Pancreas (tissue), 10 donors: ENCODE measurements around the gene CCDC188. TPM values are rescaled to one million over a fixed set of nuclear protein-coding genes. Genes with fewer than 3 reads are reported as not detected.

ENCODE experiments used
- ATAC-seq, 4 donors: fragments of 200-7000 bp; cut with Tn5 transposase; one replicate each; pipeline versions ENCODE4 v1.8.0 to v1.9.1; 2020; ENCODE audit warnings: mild to moderate bottlenecking in 4 of 4, moderate library complexity in 4 of 4
- DNase-seq, 6 donors: peaks; one replicate each; pipeline ENCODE4 v3.0.0-alpha.2; 2020
- FAIRE-seq: peaks from 2 replicates; lab custom pipeline; 2012; peaks lifted over from hg19 to GRCh38; lab: Jason Lieb, UNC
- H3K27ac ChIP-seq, 4 donors: fragments of 200-600 bp; sonication (generic); 1 replicate in 3 of 4; 2 replicates in 1 of 4; pipeline versions ENCODE4 v1.5.0 to v1.8.0; 2020
- H3K27me3 ChIP-seq, 4 donors: fragments of 200-600 bp; one replicate each; pipeline ENCODE4 v1.8.0; 2021
- H3K36me3 ChIP-seq, 3 donors: fragments of 200-600 bp; sonication (generic) in 1 of 3; one replicate each; pipeline versions ENCODE4 v1.5.0 to v1.8.0; 2020 to 2021
- H3K4me1 ChIP-seq, 3 donors: fragments of 200-600 bp; one replicate each; pipeline ENCODE4 v1.8.0; 2021
- H3K4me3 ChIP-seq, 4 donors: fragments of 200-600 bp; sonication (generic) in 2 of 4; one replicate each; pipeline versions ENCODE4 v1.5.0 to v1.8.0; 2020 to 2021
- H3K9me3 ChIP-seq, 4 donors: fragments of 200-600 bp; one replicate each; pipeline ENCODE4 v1.8.0; 2021
- WGBS, 2 donors: extraction: QIAGEN DNeasy Blood & Tissue Kit; methylation state at CpG; one replicate each; pipeline ENCODE4 v1.1.7; 2013; 5-methylcytosine and 5-hydroxymethylcytosine counted together
- intact Hi-C, 3 donors: fragments of 100-400 bp; cut with DNase I; formaldehyde crosslinking; loops; one replicate each; pipeline versions ENCODE4 v1.11.1 to v1.14.2; 2022
- polyA plus RNA-seq, 2 donors: library from polyadenylated mRNA; stranded (reverse); fragments of 200-250 nt; gene quantifications; one replicate each; pipeline ENCODE4 v1.2.3, GENCODE V29; 2013
- total RNA-seq, 6 donors: library from RNA; stranded (reverse); fragmentation: NEBNext Ultra II Directional in 4 of 6; extraction: Animal tissue kit (Norgen Biotek cat#: 25700) in 4 of 6; gene quantifications; one replicate each; pipeline versions ENCODE4 v1.2.1 to v1.2.4, GENCODE V29; 2021 to 2023
- TF ChIP-seq, protein P1 (sequence below), 4 donors: fragments of 200-600 bp; sonication (generic) in 3 of 4; IDR thresholded peaks; one replicate each; pipeline versions ENCODE4 v1.5.0 to v1.8.0; 2021; ENCODE audit warnings: antibody characterized with exemption in 4 of 4
- donor health status: healthy with polysubstance abuse.
- donor health status: DM: no; HTN: no; CAD: no; lungs with moderate emphysema.
- donor health status: DM: no; HTN: no; CAD: no.
- donor health status: control.
- donor health status: control.
- donor health status: Bipolar disorder and iron deficiency.
- donor health status: DM: yes; HTN: yes; CAD: no.
- donor health status: DM: no; HTN: no; CAD: no.
- donor health status: DM: no; HTN: no; CAD: no.
- donor health status: DM: yes; HTN: yes; CAD: no.

Gene CCDC188
- total and polyA plus RNA-seq, 8 donors: 0.31 to 7.1 (median 0.44) TPM; not detected in 1

DNA sequence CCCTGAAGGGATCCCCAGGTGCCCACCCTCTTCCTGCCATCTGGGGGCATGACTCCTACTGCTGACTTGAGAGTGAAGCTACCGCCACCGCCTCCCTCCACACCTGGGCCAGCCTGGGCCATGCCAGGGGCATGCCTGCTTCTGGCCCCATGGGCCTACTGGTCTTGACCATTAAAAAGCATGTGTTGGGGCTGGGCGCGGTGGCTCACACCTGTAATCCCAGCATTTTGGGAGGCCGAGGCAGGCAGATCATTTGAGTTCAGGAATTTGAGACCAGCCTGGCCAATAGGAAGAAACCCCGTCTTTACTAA lies 37.7 kb upstream of the CCDC188 start:
- TF ChIP-seq, protein P1, sequence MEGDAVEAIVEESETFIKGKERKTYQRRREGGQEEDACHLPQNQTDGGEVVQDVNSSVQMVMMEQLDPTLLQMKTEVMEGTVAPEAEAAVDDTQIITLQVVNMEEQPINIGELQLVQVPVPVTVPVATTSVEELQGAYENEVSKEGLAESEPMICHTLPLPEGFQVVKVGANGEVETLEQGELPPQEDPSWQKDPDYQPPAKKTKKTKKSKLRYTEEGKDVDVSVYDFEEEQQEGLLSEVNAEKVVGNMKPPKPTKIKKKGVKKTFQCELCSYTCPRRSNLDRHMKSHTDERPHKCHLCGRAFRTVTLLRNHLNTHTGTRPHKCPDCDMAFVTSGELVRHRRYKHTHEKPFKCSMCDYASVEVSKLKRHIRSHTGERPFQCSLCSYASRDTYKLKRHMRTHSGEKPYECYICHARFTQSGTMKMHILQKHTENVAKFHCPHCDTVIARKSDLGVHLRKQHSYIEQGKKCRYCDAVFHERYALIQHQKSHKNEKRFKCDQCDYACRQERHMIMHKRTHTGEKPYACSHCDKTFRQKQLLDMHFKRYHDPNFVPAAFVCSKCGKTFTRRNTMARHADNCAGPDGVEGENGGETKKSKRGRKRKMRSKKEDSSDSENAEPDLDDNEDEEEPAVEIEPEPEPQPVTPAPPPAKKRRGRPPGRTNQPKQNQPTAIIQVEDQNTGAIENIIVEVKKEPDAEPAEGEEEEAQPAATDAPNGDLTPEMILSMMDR (IDR thresholded peaks at IDR 0.05): no peak
- Histone ChIP-seq H3K4me3 (no peak overlapping the region), H3K27me3 (no peaks in the 10 kb centered on the region), H3K36me3 (no peaks in the 10 kb centered on the region), H3K4me1 (no peaks in the 10 kb centered on the region), H3K9me3 (no peaks in the 10 kb centered on the region), H3K27ac (no peak overlapping the region)
- DNase-seq (no peak), FAIRE-seq (no peak), ATAC-seq (no peak)
- WGBS, 2 donors: 96 to 100% methylated on average over 6 of the region's 6 CpGs
- intact Hi-C loops: no loop called here

DNA sequence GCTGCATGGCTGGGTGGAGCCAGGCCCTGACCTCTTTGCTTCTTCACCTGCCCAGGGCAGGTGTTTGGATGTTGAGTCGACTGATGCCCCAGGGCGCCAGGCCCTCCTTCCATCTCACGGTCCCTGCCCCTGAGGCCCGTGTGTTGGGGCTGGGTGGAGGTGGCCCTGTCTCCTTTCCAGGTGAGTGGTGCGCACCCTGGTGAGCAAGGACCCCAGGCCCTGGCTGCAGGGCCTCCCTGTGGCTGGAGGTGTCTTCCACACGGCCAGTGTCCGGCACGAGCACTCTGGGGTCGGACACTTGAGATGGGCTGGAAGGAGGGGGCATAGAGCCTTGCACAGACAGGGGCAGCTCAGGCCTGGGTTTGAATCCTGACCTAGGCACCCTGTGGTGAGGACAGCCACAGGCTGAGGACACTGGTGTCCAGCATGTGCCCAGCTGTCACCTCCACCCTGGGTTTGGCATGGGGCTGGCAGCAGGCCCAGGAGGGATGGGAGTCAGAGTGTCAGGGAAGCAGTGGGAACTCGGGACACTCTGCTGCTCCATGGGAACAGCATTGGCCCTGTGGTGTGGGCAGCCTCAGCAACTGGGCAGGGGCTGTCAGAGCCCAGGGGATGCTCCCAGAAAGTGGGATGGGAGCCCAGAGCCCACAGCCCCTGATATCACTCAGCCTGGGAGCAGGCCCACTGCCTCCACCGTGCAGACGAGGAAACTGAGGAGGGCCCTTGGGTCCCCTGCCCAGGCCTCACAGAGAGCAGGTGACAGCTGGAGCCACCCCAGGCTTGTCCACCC lies 37.1 kb upstream of the CCDC188 start:
- H3K27ac ChIP-seq: no peak overlapping the region
- TF ChIP-seq, protein P1 (IDR thresholded peaks at IDR 0.05): no peak
- FAIRE-seq (no peak), DNase-seq (no peak), ATAC-seq (no peak)
- H3K9me3 ChIP-seq: no peaks in the 10 kb centered on the region
- H3K27me3 ChIP-seq: no peaks in the 10 kb centered on the region
- H3K4me1 ChIP-seq: no peaks in the 10 kb centered on the region
- WGBS, 2 donors: 88 to 95% methylated on average over 12 of the region's 12 CpGs
- no peaks in the 10 kb centered on the region for H3K36me3 ChIP-seq
- intact Hi-C loops: no loop called here
- H3K4me3 ChIP-seq: no peak overlapping the region

- TF ChIP-seq, protein P1 (IDR thresholded peaks at IDR 0.05): no peak
- H3K27me3 ChIP-seq: no peaks in the 10 kb centered on the region
- intact Hi-C loops: no loop called here
- no peak overlapping the region for H3K27ac ChIP-seq
- FAIRE-seq (no peak), DNase-seq (no peak), ATAC-seq (no peak)
- no peaks in the 10 kb centered on the region for H3K4me1 ChIP-seq
- H3K36me3 ChIP-seq: no peaks in the 10 kb centered on the region
- 61 to 69% methylated on average over 14 of the region's 14 CpGs for WGBS, 2 donors
- no peak overlapping the region for H3K4me3 ChIP-seq
- H3K9me3 ChIP-seq: no peaks in the 10 kb centered on the region
Measured at GRCh38 chr22:20186871-20187546, 36.2 kb upstream of the CCDC188 start.

DNA sequence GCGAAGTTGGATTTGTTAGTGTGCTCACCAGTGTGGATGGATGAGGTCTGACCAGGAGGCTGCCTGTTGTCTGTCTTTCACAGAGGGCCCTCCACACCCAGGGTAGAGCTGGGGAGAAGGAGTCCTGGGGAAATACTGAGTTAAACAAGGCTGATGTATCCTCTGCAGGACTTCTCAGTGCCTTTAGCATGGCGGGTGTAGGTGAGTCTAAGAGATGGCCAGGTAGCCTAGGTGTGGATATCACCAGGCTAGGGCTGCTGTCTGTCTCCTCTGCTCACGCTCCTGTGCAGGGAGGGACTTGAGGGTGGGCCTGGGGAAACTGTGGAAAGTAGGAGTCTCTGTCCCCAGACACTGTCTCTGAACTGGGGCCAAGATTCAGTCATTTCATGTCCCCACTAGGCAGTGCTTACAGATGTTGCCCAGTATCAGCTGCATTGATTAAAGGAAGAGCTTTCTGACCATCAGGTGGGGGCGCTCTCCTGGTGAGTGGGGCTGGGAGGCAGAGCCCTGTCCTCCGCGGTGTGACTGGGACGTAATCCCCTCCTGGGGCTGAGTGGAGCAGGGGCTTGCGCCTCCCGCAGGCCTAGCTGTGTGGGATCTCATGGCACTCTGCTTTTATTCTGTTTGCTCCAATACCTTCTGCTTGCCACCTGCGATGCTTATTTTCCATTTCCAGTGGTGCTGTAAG lies 35.5 kb upstream of the CCDC188 start:
- no peak overlapping the region for H3K4me3 ChIP-seq
- no peak overlapping the region for H3K27ac ChIP-seq
- H3K4me1 ChIP-seq: no peaks in the 10 kb centered on the region
- no peaks in the 10 kb centered on the region for H3K9me3 ChIP-seq
- no peaks in the 10 kb centered on the region for H3K27me3 ChIP-seq
- 65 to 73% methylated on average over 10 of the region's 10 CpGs for WGBS, 2 donors
- no peak for FAIRE-seq
- TF ChIP-seq, protein P1 (IDR thresholded peaks at IDR 0.05): no peak
- no peak for DNase-seq
- no peak for ATAC-seq
- intact Hi-C loops: no loop called here
- H3K36me3 ChIP-seq: no peaks in the 10 kb centered on the region
